ENCODE data around the gene MUC3A. TPM values are rescaled to one million over a fixed set of nuclear protein-coding genes. Genes with fewer than 3 reads are reported as not detected.
"Not testable (repeated sequence)": the region's sequence is repeated elsewhere in the genome, so short reads cannot be mapped to it uniquely, and the experiment has no call there.

Gene MUC3A
- total RNA-seq, 1 donor from 2014 or later = not detected

DNA sequence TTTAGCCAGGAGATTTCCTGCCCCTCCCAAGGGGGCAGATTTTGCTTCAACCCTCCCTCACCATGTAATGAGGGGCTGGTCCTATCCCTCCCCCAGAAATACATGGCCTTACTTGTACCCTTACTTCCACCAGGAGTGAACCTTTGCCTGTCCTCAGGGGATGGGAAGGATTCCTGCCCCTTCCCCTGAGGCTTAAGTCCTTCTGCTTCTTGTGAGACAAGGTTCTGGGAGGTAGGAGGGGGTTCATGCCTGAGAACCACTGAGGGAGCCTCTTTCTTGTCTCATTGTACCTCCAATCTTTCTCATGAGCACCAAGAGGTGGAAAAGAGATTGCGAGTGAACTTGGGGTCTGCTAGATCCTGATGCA is 19.5 kb upstream of the MUC3A start:
- no peaks in the 10 kb centered on the region for H3K4me1 Mint-ChIP-seq (ENCODE audit: low read depth)

DNA sequence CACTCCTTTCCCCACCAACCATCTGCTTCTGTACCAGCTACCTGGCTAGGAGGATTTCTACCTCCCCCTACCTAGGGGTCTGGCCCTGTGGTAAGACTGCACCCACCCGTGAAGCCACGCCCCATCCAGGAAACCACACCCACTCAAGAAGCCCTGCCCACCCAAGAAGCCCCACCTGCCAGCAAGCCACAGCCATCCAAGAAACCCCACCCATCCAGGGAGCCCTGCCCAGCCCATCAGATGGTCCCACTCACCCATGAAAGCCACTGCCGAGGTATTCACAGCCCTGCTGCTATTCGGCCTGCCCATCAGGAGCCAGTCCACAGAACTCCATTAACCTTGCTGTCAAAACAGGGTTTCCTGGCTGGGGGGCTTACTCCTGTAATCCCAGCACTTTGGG is 15.6 kb upstream of the MUC3A start:
- intact Hi-C loops (cut with micrococcal nuclease) = no loop called here
- Mint-ChIP-seq H3K4me1 (ENCODE audit: low read depth) (no peaks in the 10 kb centered on the region), H3K36me3 (ENCODE audit: low read depth) (no peaks in the 10 kb centered on the region), H3K27ac (no peak overlapping the region), H3K4me3 (no peak overlapping the region), H3K27me3 (ENCODE audit: insufficient read depth) (peaks cover 4% of the 10 kb centered on the region), H3K9me3 (no peaks in the 10 kb centered on the region)
- no peak for DNase-seq (ENCODE audit: low spot score)

More for the DNA sequence above, 19.5 kb upstream of the MUC3A start:
- H3K9me3 Mint-ChIP-seq = no peaks in the 10 kb centered on the region
- DNase-seq (ENCODE audit: low spot score) = no peak
- H3K27ac Mint-ChIP-seq = no peak overlapping the region
- intact Hi-C loops (cut with micrococcal nuclease) = no loop called here
- H3K4me3 Mint-ChIP-seq = no peak overlapping the region
- H3K27me3 Mint-ChIP-seq (ENCODE audit: insufficient read depth) = peaks cover 4% of the 10 kb centered on the region
- no peaks in the 10 kb centered on the region for H3K36me3 Mint-ChIP-seq (ENCODE audit: low read depth)

DNA sequence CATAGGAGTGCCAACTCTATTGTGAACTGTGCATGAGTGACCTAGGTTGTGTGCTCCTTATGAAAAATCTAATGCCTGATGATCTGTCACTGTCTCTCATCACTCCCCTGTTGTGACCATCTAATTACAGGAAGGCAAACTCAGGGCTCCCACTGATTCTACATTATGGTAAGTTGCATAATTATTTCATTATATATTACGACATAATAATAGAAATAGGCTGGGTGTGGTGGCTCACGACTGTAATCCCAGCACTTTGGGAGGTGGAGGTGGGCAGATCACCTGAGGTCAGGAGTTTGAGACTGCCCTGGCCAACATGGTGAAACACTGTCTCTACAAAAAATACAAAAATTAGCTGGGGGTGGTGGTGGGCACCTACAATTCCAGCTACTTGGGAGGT is 14.0 kb upstream of the MUC3A start:
- DNase-seq (ENCODE audit: low spot score); H3K27me3 Mint-ChIP-seq (ENCODE audit: insufficient read depth); H3K4me1 Mint-ChIP-seq (ENCODE audit: low read depth); H3K36me3 Mint-ChIP-seq (ENCODE audit: low read depth); H3K9me3 Mint-ChIP-seq; H3K4me3 Mint-ChIP-seq; intact Hi-C loops (cut with micrococcal nuclease); H3K27ac Mint-ChIP-seq: not testable (repeated sequence)

DNA sequence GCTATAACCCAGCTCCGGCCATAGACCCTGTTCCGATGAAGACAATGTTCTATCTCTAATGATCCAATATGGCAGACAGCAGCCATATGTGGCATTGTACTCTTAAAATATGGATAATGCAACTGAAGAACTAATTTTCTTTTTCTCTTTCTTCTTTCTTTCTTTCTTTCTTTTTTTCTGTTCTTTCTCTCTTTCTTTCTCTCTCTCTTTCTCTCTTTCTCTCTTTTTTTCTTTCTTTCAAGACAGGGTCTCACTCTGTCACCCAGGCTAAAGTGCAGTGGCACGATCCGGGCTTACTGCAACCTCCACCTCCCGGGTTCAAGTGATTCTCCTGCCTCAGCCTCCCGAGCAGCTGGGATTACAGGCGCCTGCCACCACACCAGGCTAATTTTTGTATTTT is 13.2 kb upstream of the MUC3A start:
- H3K27ac Mint-ChIP-seq; H3K36me3 Mint-ChIP-seq (ENCODE audit: low read depth); H3K9me3 Mint-ChIP-seq; DNase-seq (ENCODE audit: low spot score); intact Hi-C loops (cut with micrococcal nuclease); H3K4me3 Mint-ChIP-seq; H3K27me3 Mint-ChIP-seq (ENCODE audit: insufficient read depth); H3K4me1 Mint-ChIP-seq (ENCODE audit: low read depth): not testable (repeated sequence)

DNA sequence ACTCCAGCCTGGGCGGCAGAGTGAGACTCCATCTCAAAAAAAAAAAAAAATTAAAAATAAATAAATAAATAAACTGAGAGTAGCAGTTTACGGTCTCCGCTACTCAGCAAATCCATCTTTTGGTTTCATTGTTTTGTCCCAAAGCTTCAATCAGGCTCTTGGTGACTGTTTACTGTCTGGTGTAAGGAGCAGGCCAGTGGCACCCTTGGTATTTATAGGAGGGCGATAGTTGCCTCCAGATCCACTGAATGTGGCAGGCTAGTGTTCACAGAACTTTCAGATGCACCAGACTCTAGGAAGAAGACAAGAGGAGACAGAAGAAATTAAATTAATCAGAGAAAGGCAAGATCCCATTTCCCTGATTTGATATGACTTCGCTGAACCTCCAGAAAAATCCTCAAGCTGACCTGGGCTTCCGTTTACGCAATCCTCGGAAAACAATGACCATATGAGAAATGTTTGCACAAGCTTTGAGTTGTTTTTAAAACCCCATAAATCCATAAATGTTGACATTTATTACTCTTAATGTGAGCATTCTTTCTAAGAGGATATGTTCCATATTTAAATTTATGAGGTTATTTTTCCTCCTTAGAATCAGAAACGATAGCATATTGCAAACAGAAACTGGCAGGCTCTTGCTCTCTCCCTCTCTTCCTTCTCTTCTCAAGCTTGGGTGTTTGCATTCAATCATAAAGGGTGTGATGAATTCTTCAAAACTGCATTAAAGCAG is 7.1 kb upstream of the MUC3A start:
- no peaks in the 10 kb centered on the region for H3K36me3 Mint-ChIP-seq (ENCODE audit: low read depth)
- H3K4me3 Mint-ChIP-seq = no peak overlapping the region
- intact Hi-C loops (cut with micrococcal nuclease) = no loop called here
- peaks cover 10% of the 10 kb centered on the region for H3K9me3 Mint-ChIP-seq
- no peak overlapping the region for H3K27ac Mint-ChIP-seq
- DNase-seq (ENCODE audit: low spot score) = no peak
- peaks cover 2% of the 10 kb centered on the region for H3K27me3 Mint-ChIP-seq (ENCODE audit: insufficient read depth)
- H3K4me1 Mint-ChIP-seq (ENCODE audit: low read depth) = no peaks in the 10 kb centered on the region

DNA sequence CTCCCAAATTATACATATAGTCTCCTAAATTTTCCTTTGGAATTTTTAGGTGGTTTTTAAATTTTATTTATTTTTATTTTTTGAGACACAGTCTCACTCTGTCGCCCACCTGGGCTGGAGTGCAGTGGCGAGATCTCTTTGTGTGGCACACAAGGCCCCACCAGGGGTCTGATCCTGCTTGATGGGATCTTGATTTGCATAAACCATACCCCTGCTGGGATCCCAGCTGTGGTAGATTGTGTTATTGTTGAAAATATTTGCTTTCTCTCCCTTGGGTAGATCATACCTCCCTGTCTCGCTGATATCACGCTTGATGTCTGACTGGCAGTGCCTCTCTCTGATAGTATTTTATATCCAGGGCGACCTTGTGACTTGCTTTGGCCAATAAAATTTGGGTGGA is 5.6 kb upstream of the MUC3A start:
- Mint-ChIP-seq H3K4me3 (no peak overlapping the region), H3K27ac (no peak overlapping the region)
- DNase-seq (ENCODE audit: low spot score) = no peak

DNA sequence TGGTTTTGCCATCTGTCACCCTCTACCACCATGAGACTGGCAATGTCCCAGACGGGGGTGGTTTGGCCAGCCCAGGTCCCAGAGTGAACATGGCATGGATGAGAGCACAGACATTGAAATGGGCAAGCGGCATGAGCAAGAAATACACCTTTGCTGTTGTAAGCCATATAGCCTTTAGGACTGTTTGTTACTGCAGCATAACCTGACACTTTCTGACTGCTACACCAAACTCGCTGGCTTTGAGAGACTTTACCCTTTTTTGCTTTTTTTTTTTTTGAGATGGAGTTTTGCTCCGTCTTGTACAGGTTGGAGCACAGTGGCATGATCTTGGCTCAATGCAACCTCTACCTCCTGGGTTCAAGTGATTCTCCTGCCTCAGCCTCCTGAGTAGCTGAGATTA is 5.2 kb upstream of the MUC3A start:
- H3K27ac Mint-ChIP-seq = no peak overlapping the region
- no peak for DNase-seq (ENCODE audit: low spot score)
- H3K9me3 Mint-ChIP-seq = peaks cover 8% of the 10 kb centered on the region
- H3K4me3 Mint-ChIP-seq = no peak overlapping the region
- no peaks in the 10 kb centered on the region for H3K36me3 Mint-ChIP-seq (ENCODE audit: low read depth)
- intact Hi-C loops (cut with micrococcal nuclease) = no loop called here
- no peaks in the 10 kb centered on the region for H3K4me1 Mint-ChIP-seq (ENCODE audit: low read depth)
- H3K27me3 Mint-ChIP-seq (ENCODE audit: insufficient read depth) = peaks cover 5% of the 10 kb centered on the region

More for the DNA sequence above, 5.6 kb upstream of the MUC3A start:
- H3K9me3 Mint-ChIP-seq = peaks cover 10% of the 10 kb centered on the region
- intact Hi-C loops (cut with micrococcal nuclease) = no loop called here
- no peaks in the 10 kb centered on the region for H3K36me3 Mint-ChIP-seq (ENCODE audit: low read depth)
- no peaks in the 10 kb centered on the region for H3K4me1 Mint-ChIP-seq (ENCODE audit: low read depth)
- peaks cover 3% of the 10 kb centered on the region for H3K27me3 Mint-ChIP-seq (ENCODE audit: insufficient read depth)

DNA sequence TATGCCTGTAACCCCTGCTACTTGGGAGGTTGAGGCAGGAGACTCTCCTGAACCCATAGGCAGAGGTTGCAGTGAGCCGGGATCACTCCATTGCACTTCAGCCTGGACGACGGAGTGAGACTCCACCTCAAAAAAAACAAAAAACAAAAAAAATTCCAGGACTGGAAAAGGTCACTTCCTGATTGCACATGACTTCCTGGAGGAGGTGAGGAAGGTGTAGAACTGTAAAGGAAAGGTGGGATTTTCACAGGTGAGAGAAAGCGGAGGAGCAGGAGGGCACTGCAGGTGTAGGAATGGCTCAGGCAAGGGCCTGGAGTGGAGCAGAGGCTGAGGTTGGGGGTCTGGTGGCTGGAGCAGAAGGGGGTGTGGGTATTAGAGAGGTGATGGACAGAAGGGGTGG is 3.2 kb upstream of the MUC3A start:
- Mint-ChIP-seq H3K4me3 (no peak overlapping the region), H3K27ac (no peak overlapping the region), H3K9me3 (peaks cover 3% of the 10 kb centered on the region), H3K27me3 (ENCODE audit: insufficient read depth) (peaks cover 10% of the 10 kb centered on the region), H3K4me1 (ENCODE audit: low read depth) (no peaks in the 10 kb centered on the region), H3K36me3 (ENCODE audit: low read depth) (no peaks in the 10 kb centered on the region)
- no peak for DNase-seq (ENCODE audit: low spot score)
- intact Hi-C loops (cut with micrococcal nuclease) = no loop called here

DNA sequence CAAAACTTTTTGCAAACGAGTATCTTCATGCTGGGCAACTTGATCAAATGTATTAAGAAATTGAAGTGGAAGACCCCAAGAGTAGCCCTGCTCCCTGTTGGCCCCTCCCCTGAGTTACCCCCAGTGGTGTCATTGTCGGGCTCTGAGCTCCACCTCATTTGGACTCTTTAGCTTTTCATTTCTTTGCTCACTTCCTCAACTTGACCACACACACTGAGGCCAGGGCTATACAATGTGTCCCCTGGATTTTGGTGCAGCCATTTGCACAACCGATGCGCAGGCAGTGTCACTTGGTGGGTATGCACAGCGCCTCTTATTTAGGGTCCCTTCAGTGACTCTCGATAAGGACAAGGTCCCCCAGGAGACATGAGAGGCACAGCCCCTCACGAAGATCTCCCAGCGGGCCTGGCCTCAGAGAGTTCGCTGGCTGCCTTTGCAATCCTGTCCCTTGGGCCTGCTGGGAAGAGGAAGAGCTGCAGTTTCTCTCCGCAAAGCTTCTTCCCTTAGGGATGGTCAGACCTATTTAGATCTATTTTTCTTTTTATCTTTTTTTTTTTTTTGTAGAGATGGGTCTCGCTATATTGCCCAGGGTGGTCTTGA is 2.5 kb upstream of the MUC3A start:
- no peak overlapping the region for H3K27ac Mint-ChIP-seq
- no peak for DNase-seq (ENCODE audit: low spot score)
- H3K9me3 Mint-ChIP-seq = peaks cover 3% of the 10 kb centered on the region
- H3K36me3 Mint-ChIP-seq (ENCODE audit: low read depth) = no peaks in the 10 kb centered on the region
- no peaks in the 10 kb centered on the region for H3K4me1 Mint-ChIP-seq (ENCODE audit: low read depth)
- no peak overlapping the region for H3K4me3 Mint-ChIP-seq
- H3K27me3 Mint-ChIP-seq (ENCODE audit: insufficient read depth) = peaks cover 10% of the 10 kb centered on the region
- intact Hi-C loops (cut with micrococcal nuclease) = no loop called here

DNA sequence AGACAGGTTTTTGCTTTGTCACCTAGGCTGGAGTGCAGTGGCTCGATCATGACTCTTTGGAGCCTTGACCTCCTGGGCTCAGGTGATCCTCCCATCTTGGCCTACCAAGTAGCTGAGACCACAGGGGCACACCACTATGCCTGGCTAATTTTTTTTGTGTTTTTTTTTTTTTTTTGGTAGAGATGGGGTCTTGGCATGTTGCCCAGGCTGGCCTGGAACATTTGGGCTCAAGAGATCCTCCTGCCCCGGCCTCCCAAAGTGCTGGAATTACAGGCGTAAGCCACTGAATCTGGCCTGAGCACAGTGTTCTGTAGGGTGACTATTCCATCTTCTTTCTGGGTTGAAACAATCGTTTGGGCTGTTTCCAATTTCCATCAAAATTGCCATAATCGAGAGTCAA is 1.5 kb upstream of the MUC3A start:
- Mint-ChIP-seq H3K36me3 (ENCODE audit: low read depth) (no peaks in the 10 kb centered on the region), H3K4me1 (ENCODE audit: low read depth) (no peaks in the 10 kb centered on the region), H3K4me3 (no peak overlapping the region), H3K9me3 (peaks cover 3% of the 10 kb centered on the region), H3K27ac (no peak overlapping the region), H3K27me3 (ENCODE audit: insufficient read depth) (peaks cover 8% of the 10 kb centered on the region)
- no peak for DNase-seq (ENCODE audit: low spot score)
- intact Hi-C loops (cut with micrococcal nuclease) = no loop called here

DNA sequence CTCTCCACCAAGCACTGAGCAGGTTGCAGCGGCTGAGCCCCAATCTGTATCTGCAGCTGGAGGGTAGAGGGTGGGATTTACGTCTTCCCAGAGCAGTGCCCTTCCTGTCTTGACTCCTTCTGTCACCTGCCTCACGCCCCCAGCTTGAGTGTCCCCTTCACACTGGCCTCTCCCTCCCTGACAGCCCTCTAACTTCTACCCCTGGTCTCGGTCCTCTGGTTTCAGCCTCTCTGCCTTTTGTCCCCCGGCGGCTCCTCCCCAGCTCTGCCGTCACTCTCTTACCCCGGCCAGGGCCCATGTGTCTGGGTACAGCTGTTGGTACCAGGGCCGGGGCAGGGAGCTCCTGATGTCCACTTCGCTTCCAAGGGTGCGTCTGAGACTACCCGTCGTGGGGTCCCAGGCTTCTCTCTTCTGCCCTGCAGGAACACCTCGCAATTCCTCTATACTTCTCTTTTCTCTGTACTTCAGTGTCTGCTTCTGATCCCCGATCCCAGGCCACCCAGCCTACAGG is 654 bp downstream of the MUC3A start:
- H3K4me3 Mint-ChIP-seq = no peak overlapping the region
- H3K9me3 Mint-ChIP-seq = no peaks in the 10 kb centered on the region
- H3K36me3 Mint-ChIP-seq (ENCODE audit: low read depth) = no peaks in the 10 kb centered on the region
- peaks cover 8% of the 10 kb centered on the region for H3K27me3 Mint-ChIP-seq (ENCODE audit: insufficient read depth)
- intact Hi-C loops (cut with micrococcal nuclease) = no loop called here
- no peak for DNase-seq (ENCODE audit: low spot score)
- no peak overlapping the region for H3K27ac Mint-ChIP-seq
- no peaks in the 10 kb centered on the region for H3K4me1 Mint-ChIP-seq (ENCODE audit: low read depth)

DNA sequence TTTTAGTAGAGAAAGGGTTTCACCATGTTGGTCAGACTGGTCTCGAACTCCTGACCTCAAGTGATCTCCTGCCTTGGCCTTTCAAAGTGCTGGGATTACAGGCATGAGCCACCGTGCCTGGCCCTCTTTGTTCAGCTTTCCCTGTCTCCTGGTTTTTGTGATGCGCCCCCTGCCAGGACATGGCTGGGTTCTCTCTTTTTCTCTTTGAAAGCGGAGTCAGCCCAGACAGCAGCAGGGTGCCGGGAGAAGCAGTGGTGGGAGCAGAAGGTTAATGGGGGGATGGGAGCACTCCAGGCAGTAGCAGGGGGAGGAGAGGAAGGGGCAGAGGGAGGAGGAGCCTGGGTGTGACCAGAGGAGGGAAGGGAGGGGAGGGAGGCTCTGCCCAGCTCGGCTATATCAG is 1.8 kb downstream of the MUC3A start:
- Mint-ChIP-seq H3K27me3 (ENCODE audit: insufficient read depth) (peaks cover 8% of the 10 kb centered on the region), H3K4me3 (no peak overlapping the region), H3K27ac (no peak overlapping the region), H3K4me1 (ENCODE audit: low read depth) (no peaks in the 10 kb centered on the region), H3K9me3 (no peaks in the 10 kb centered on the region), H3K36me3 (ENCODE audit: low read depth) (no peaks in the 10 kb centered on the region)
- DNase-seq (ENCODE audit: low spot score) = no peak
- intact Hi-C loops (cut with micrococcal nuclease) = no loop called here

DNA sequence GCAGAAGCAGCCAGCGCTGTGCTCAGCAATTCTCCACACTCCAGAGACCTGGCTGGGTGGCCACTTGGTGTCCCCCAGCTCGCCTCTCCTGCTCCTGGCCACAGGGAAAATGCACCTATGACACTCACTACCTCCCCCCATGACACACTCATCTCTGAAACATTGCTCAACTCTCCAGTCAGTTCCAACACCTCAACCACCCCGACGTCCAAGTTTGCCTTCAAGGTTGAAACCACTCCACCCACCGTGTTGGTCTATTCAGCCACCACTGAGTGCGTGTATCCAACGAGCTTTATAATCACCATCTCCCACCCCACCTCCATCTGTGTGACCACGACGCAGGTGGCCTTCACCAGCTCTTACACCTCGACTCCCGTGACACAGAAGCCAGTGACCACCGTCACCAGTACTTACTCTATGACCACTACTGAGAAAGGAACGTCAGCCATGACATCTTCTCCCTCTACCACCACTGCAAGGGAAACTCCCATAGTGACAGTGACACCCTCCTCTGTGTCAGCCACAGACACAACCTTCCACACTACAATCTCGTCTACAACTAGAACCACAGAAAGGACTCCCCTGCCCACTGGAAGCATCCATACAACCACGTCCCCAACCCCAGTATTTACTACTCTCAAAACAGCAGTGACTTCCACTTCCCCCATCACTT is 2.7 kb downstream of the MUC3A start:
- H3K27ac Mint-ChIP-seq = no peak overlapping the region
- H3K36me3 Mint-ChIP-seq (ENCODE audit: low read depth) = no peaks in the 10 kb centered on the region
- DNase-seq (ENCODE audit: low spot score) = no peak
- H3K9me3 Mint-ChIP-seq = no peaks in the 10 kb centered on the region
- H3K27me3 Mint-ChIP-seq (ENCODE audit: insufficient read depth) = peaks cover 8% of the 10 kb centered on the region
- intact Hi-C loops (cut with micrococcal nuclease) = no loop called here
- H3K4me1 Mint-ChIP-seq (ENCODE audit: low read depth) = no peaks in the 10 kb centered on the region
- no peak overlapping the region for H3K4me3 Mint-ChIP-seq
